ENCODE results near the gene PLP2. TPM values are rescaled to one million over a fixed set of nuclear protein-coding genes. Genes with fewer than 3 reads are reported as not detected.

The PLP2 gene
- total RNA-seq, 2 experiments from 2014 or later, result 21.2 to 54.3 TPM

- intact Hi-C loops (cut with micrococcal nuclease; ENCODE audit: unreplicated experiment), result no loop called here
- no peak for DNase-seq (ENCODE audit: low spot score)
- CTCF ChIA-PET (ENCODE audit: unreplicated experiment), result no interaction called here
- Histone ChIP-seq H3K36me3 (ENCODE audit: insufficient read depth, low read length) (no peaks in the 10 kb centered on the region), H3K4me2 (ENCODE audit: low read length) (no peak overlapping the region), H3K79me2 (ENCODE audit: insufficient read depth, low read depth, low read length) (no peaks in the 10 kb centered on the region), H3K4me3 (ENCODE audit: low read depth, low read length, poor library complexity, severe bottlenecking) (no peak overlapping the region), H3K4me1 (ENCODE audit: insufficient read depth, low read length, poor library complexity, severe bottlenecking) (no peaks in the 10 kb centered on the region), H4K20me1 (ENCODE audit: insufficient read depth, low read length) (no peaks in the 10 kb centered on the region), H2AFZ (ENCODE audit: low read length) (no peak overlapping the region), H3K9me3 (ENCODE audit: low read length) (no peaks in the 10 kb centered on the region), H3K9me2 (ENCODE audit: insufficient read depth, low read length) (no peaks in the 10 kb centered on the region), H3K27ac (ENCODE audit: low read depth, low read length, poor library complexity, severe bottlenecking) (no peak overlapping the region)
- POLR2A ChIA-PET, result no interaction called here
- BruUV-seq (replicated peaks), result no TSS peak
- no peak for TF ChIP-seq CTCF (conservative IDR thresholded peaks at IDR 0.05; ENCODE audit: low read length)
- no peak for TF ChIP-seq EZH2phosphoT487 (IDR thresholded peaks at IDR 0.05; ENCODE audit: borderline replicate concordance, low read depth, low read length)
Observed at GRCh38 chrX:49212209-49212608, 40.5 kb downstream of the PLP2 start.

GRCh38 chrX:49212861-49213260 is 41.2 kb downstream of the PLP2 start:
- BruUV-seq (replicated peaks), result no TSS peak
- ChIA-PET CTCF (ENCODE audit: unreplicated experiment) (no interaction called here), POLR2A (no interaction called here)
- no peak overlapping the region for H2AFZ ChIP-seq (ENCODE audit: low read length)
- no peak for DNase-seq (ENCODE audit: low spot score)
- H3K4me3 ChIP-seq (ENCODE audit: low read depth, low read length, poor library complexity, severe bottlenecking), result no peak overlapping the region
- H3K27ac ChIP-seq (ENCODE audit: low read depth, low read length, poor library complexity, severe bottlenecking), result no peak overlapping the region
- H3K4me2 ChIP-seq (ENCODE audit: low read length), result no peak overlapping the region
- no peaks in the 10 kb centered on the region for H3K9me2 ChIP-seq (ENCODE audit: insufficient read depth, low read length)
- no peaks in the 10 kb centered on the region for H3K79me2 ChIP-seq (ENCODE audit: insufficient read depth, low read depth, low read length)
- H3K9me3 ChIP-seq (ENCODE audit: low read length), result no peaks in the 10 kb centered on the region
- TF ChIP-seq CTCF (conservative IDR thresholded peaks at IDR 0.05; ENCODE audit: low read length), result no peak
- no peak for TF ChIP-seq EZH2phosphoT487 (IDR thresholded peaks at IDR 0.05; ENCODE audit: borderline replicate concordance, low read depth, low read length)
- intact Hi-C loops (cut with micrococcal nuclease; ENCODE audit: unreplicated experiment), result no loop called here
- H3K36me3 ChIP-seq (ENCODE audit: insufficient read depth, low read length), result no peaks in the 10 kb centered on the region
- H4K20me1 ChIP-seq (ENCODE audit: insufficient read depth, low read length), result no peaks in the 10 kb centered on the region
- H3K4me1 ChIP-seq (ENCODE audit: insufficient read depth, low read length, poor library complexity, severe bottlenecking), result no peaks in the 10 kb centered on the region

- no peak for TF ChIP-seq EZH2phosphoT487 (IDR thresholded peaks at IDR 0.05; ENCODE audit: borderline replicate concordance, low read depth, low read length)
- no peak for TF ChIP-seq CTCF (conservative IDR thresholded peaks at IDR 0.05; ENCODE audit: low read length)
- no peak overlapping the region for H3K4me3 ChIP-seq (ENCODE audit: low read depth, low read length, poor library complexity, severe bottlenecking)
- DNase-seq (ENCODE audit: low spot score), result no peak
- H2AFZ ChIP-seq (ENCODE audit: low read length), result no peak overlapping the region
- ChIA-PET CTCF (ENCODE audit: unreplicated experiment) (no interaction called here), POLR2A (no interaction called here)
- no TSS peak for BruUV-seq (replicated peaks)
- H4K20me1 ChIP-seq (ENCODE audit: insufficient read depth, low read length), result no peaks in the 10 kb centered on the region
- H3K9me3 ChIP-seq (ENCODE audit: low read length), result no peaks in the 10 kb centered on the region
- no peaks in the 10 kb centered on the region for H3K36me3 ChIP-seq (ENCODE audit: insufficient read depth, low read length)
- H3K9me2 ChIP-seq (ENCODE audit: insufficient read depth, low read length), result no peaks in the 10 kb centered on the region
- no peak overlapping the region for H3K4me2 ChIP-seq (ENCODE audit: low read length)
- intact Hi-C loops (cut with micrococcal nuclease; ENCODE audit: unreplicated experiment), result no loop called here
- no peaks in the 10 kb centered on the region for H3K79me2 ChIP-seq (ENCODE audit: insufficient read depth, low read depth, low read length)
- no peak overlapping the region for H3K27ac ChIP-seq (ENCODE audit: low read depth, low read length, poor library complexity, severe bottlenecking)
- no peaks in the 10 kb centered on the region for H3K4me1 ChIP-seq (ENCODE audit: insufficient read depth, low read length, poor library complexity, severe bottlenecking)
Observed at GRCh38 chrX:49214416-49214815, 42.7 kb downstream of the PLP2 start.

Data from OCI-LY7 (cell line).